HG03378 (cell line): ENCODE measurements around the gene ZNRF4.

Source experiments
- ATAC-seq: cut with Tn5 transposase; IDR thresholded peaks from one replicate; pipeline ENCODE4 v1.9.1; 2021; ENCODE audit warnings: mild to moderate bottlenecking, moderate library complexity; ENCODE audit not compliant: unreplicated experiment

ZNRF4 gene

GRCh38 chr19:5439452-5439851 lies 15.8 kb upstream of the ZNRF4 start:
- no peak for ATAC-seq

- no peak for ATAC-seq
Observed at GRCh38 chr19:5440299-5440698, 14.9 kb upstream of the ZNRF4 start.

GRCh38 chr19:5443723-5444122 lies 11.5 kb upstream of the ZNRF4 start:
- ATAC-seq = no peak

GRCh38 chr19:5444431-5444830 lies 10.8 kb upstream of the ZNRF4 start:
- no peak for ATAC-seq

GRCh38 chr19:5445071-5445470 lies 10.1 kb upstream of the ZNRF4 start:
- ATAC-seq = no peak

- ATAC-seq = no peak
Observed at GRCh38 chr19:5445561-5446055, 9.6 kb upstream of the ZNRF4 start.

GRCh38 chr19:5447700-5448311 lies 7.4 kb upstream of the ZNRF4 start:
- no peak for ATAC-seq

GRCh38 chr19:5448374-5448773 lies 6.8 kb upstream of the ZNRF4 start:
- no peak for ATAC-seq

GRCh38 chr19:5450482-5451126 lies 4.6 kb upstream of the ZNRF4 start:
- ATAC-seq = no peak

- ATAC-seq = no peak
Observed at GRCh38 chr19:5451494-5451893, 3.7 kb upstream of the ZNRF4 start.

GRCh38 chr19:5452594-5453565 lies 2.3 kb upstream of the ZNRF4 start:
- ATAC-seq = no peak

GRCh38 chr19:5454743-5455142 lies 474 bp upstream of the ZNRF4 start:
- ATAC-seq = no peak

GRCh38 chr19:5456130-5456840 lies 1.1 kb downstream of the ZNRF4 start:
- ATAC-seq = no peak

- ATAC-seq = no peak
Observed at GRCh38 chr19:5456841-5457200, 1.6 kb downstream of the ZNRF4 start.

- no peak for ATAC-seq
Observed at GRCh38 chr19:5457709-5458108, 2.5 kb downstream of the ZNRF4 start.

- no peak for ATAC-seq
Observed at GRCh38 chr19:5458420-5458819, 3.2 kb downstream of the ZNRF4 start.

GRCh38 chr19:5459360-5459759 lies 4.1 kb downstream of the ZNRF4 start:
- no peak for ATAC-seq

- ATAC-seq = no peak
Observed at GRCh38 chr19:5460748-5461147, 5.5 kb downstream of the ZNRF4 start.

GRCh38 chr19:5463959-5464358 lies 8.7 kb downstream of the ZNRF4 start:
- no peak for ATAC-seq

GRCh38 chr19:5466072-5466471 lies 10.9 kb downstream of the ZNRF4 start:
- no peak for ATAC-seq

GRCh38 chr19:5466814-5467291 lies 11.6 kb downstream of the ZNRF4 start:
- ATAC-seq = no peak
